OCI-LY7 (cell line): Measurements from ENCODE around the gene SPATA16. TPM values are rescaled to one million over a fixed set of nuclear protein-coding genes. Genes with fewer than 3 reads are reported as not detected.

Experiments used
- BruUV-seq: library from RNA; stranded (reverse); fragments of 400-500 nt; replicated peaks from 2 replicates; lab custom pipeline; 2021; lab: Mats Ljungman, UMichigan
- CTCF ChIA-PET: fragments of 300-600 bp; sonication (Branson Sonifier 250); formaldehyde crosslinking; loops from one replicate; lab custom pipeline; 2022; ENCODE audit warnings: antibody characterized with exemption; ENCODE audit not compliant: unreplicated experiment; lab: Charles Lee
- POLR2A ChIA-PET: fragments of 300-600 bp; sonication (Branson Sonifier 250); formaldehyde crosslinking; loops from one replicate; lab custom pipeline; 2022; ENCODE audit warnings: antibody characterized with exemption; lab: Charles Lee
- DNase-seq: peaks from one replicate; pipeline ENCODE4 v3.0.0-alpha.2; 2015; ENCODE audit warnings: low spot score
- H2AFZ ChIP-seq: fragments of 200-600 bp; sonication (generic), shearing (Covaris generic); 2 replicates; pipeline ENCODE4 v1.6.1; 2014; ENCODE audit warnings: mild to moderate bottlenecking, antibody characterized with exemption, low read length, moderate library complexity
- H3K27ac ChIP-seq: fragments of 200-600 bp; sonication (generic); 2 replicates; pipeline ENCODE4 v1.5.1; 2014; ENCODE audit warnings: mixed run types, low read depth, mild to moderate bottlenecking, moderate library complexity, low read length, inconsistent platforms; ENCODE audit not compliant: poor library complexity, severe bottlenecking
- H3K36me3 ChIP-seq: fragments of 200-600 bp; sonication (generic); 2 replicates; pipeline ENCODE4 v1.6.1; 2014; ENCODE audit warnings: mild to moderate bottlenecking, antibody characterized with exemption, low read length, moderate library complexity, mixed read lengths; ENCODE audit not compliant: insufficient read depth
- H3K4me1 ChIP-seq: fragments of 200-600 bp; sonication (generic); 2 replicates; pipeline ENCODE4 v1.5.1; 2014; ENCODE audit warnings: mild to moderate bottlenecking, low read length; ENCODE audit not compliant: insufficient read depth, poor library complexity, severe bottlenecking
- H3K4me2 ChIP-seq: fragments of 200-600 bp; sonication (generic); 2 replicates; pipeline ENCODE4 v1.6.1; 2014; ENCODE audit warnings: mild to moderate bottlenecking, low read length
- H3K4me3 ChIP-seq: fragments of 200-600 bp; sonication (generic); 2 replicates; pipeline ENCODE4 v1.5.1; 2014; ENCODE audit warnings: mild to moderate bottlenecking, low read depth, low read length; ENCODE audit not compliant: poor library complexity, severe bottlenecking
- H3K79me2 ChIP-seq: fragments of 200-600 bp; sonication (generic); 2 replicates; pipeline ENCODE4 v1.6.1; 2016; ENCODE audit warnings: low read depth, mild to moderate bottlenecking, low read length, moderate library complexity, mixed read lengths; ENCODE audit not compliant: insufficient read depth
- H3K9me2 ChIP-seq: fragments of 200-600 bp; sonication (generic); 2 replicates; pipeline ENCODE4 v1.6.1; 2016; ENCODE audit warnings: mild to moderate bottlenecking, low read length, mixed read lengths; ENCODE audit not compliant: insufficient read depth
- H3K9me3 ChIP-seq: fragments of 200-600 bp; sonication (generic); 2 replicates; pipeline ENCODE4 v1.6.1; 2014; ENCODE audit warnings: mild to moderate bottlenecking, mixed run types, low read length, mixed read lengths
- H4K20me1 ChIP-seq: fragments of 200-600 bp; sonication (generic); 2 replicates; pipeline ENCODE4 v1.6.1; 2014; ENCODE audit warnings: mild to moderate bottlenecking, antibody characterized with exemption, low read length, moderate library complexity, mixed read lengths; ENCODE audit not compliant: insufficient read depth
- CTCF ChIP-seq: fragments of 200-600 bp; sonication (generic); conservative IDR thresholded peaks from 2 replicates; pipeline ENCODE4 v1.5.1; 2014; ENCODE audit warnings: mild to moderate bottlenecking, antibody characterized with exemption, low read length, moderate library complexity, mixed read lengths
- EZH2phosphoT487 ChIP-seq: fragments of 200-600 bp; sonication (generic); IDR thresholded peaks from 2 replicates; pipeline ENCODE4 v1.6.1; 2018; ENCODE audit warnings: low read depth, borderline replicate concordance, mild to moderate bottlenecking, mixed run types, antibody characterized with exemption, low read length, moderate library complexity, mixed read lengths
- intact Hi-C: fragments of 100-400 bp; cut with micrococcal nuclease; formaldehyde crosslinking; loops from one replicate; pipeline ENCODE4 v1.10.0; 2022; ENCODE audit not compliant: unreplicated experiment
- total RNA-seq, 2 experiments: library from RNA; depleted of rRNA in 1 of 2; stranded (reverse); fragments of >200 nt in 1 of 2; shearing (Covaris generic) in 1 of 2; gene quantifications; 2 replicates each; pipeline ENCODE4 v1.2.3, GENCODE V29; 2014 to 2022

The SPATA16 gene
- total RNA-seq, 2 experiments from 2014 or later, result not detected

- no peak for TF ChIP-seq EZH2phosphoT487
- TF ChIP-seq CTCF, result no peak
- DNase-seq, result no peak
- ChIA-PET POLR2A (no interaction called here), CTCF (no interaction called here)
- no peaks in the 10 kb centered on the region for H3K79me2 ChIP-seq
- no peaks in the 10 kb centered on the region for H3K4me1 ChIP-seq
- no peak overlapping the region for H3K4me2 ChIP-seq
- no peaks in the 10 kb centered on the region for H4K20me1 ChIP-seq
- no peaks in the 10 kb centered on the region for H3K9me3 ChIP-seq
- no peak overlapping the region for H3K27ac ChIP-seq
- no peaks in the 10 kb centered on the region for H3K36me3 ChIP-seq
- no peak overlapping the region for H3K4me3 ChIP-seq
- H2AFZ ChIP-seq, result no peak overlapping the region
- no TSS peak for BruUV-seq
- H3K9me2 ChIP-seq, result no peaks in the 10 kb centered on the region
- intact Hi-C loops, result no loop called here
Measured at GRCh38 chr3:173098959-173099358, 42.1 kb downstream of the SPATA16 start.

DNA sequence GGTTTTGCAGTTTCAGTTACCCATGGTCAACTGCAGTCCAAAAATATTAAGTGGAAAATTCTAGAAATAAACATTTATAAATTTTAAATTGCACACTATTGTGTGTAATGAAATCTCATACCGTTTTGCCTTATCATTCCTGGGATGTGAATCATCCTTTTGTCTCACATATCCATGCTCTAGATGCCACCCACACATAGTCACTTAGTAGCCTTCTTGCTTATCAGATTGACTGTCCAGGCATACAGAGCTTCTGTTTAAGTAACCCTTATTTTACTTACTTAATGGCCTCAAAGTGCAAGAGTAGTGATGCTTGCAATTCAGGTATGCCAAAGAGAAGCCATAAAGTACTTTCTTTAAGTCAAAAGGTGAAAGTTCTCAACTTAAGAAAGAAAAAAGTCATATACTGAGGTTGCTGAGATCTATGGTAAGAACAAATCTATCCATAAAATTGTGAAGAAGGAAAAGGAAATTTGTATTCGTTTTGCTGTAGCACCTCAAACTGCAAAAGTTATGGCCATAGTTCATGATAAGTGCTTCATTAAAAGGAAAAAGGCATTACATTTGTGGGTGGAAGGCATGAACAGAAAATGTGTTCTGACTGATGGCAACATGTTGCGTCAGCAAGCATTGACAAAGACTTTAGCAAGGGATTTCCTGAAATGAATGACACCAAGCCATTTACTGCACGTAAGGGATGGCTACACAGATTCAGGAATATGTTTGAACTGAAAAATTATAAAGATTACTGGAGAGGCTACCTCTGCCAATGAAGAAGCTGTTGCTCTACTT, 43.8 kb downstream of the SPATA16 start:
- Histone ChIP-seq H3K4me2 (no peak overlapping the region), H4K20me1 (no peaks in the 10 kb centered on the region)
- POLR2A ChIA-PET, result no interaction called here

More for the DNA sequence above, 43.8 kb downstream of the SPATA16 start:
- Histone ChIP-seq H3K4me1 (no peaks in the 10 kb centered on the region), H2AFZ (no peak overlapping the region), H3K79me2 (no peaks in the 10 kb centered on the region), H3K27ac (no peak overlapping the region), H3K4me3 (no peak overlapping the region), H3K9me3 (no peaks in the 10 kb centered on the region), H3K9me2 (no peaks in the 10 kb centered on the region), H3K36me3 (no peaks in the 10 kb centered on the region)
- TF ChIP-seq EZH2phosphoT487 (no peak), CTCF (no peak)
- intact Hi-C loops, result no loop called here
- DNase-seq, result no peak
- CTCF ChIA-PET, result no interaction called here
- BruUV-seq, result no TSS peak
